ENCODE results near the gene NFILZ.
"Not testable (repeated sequence)": the region's sequence is repeated elsewhere in the genome, so short reads cannot be mapped to it uniquely, and the experiment has no call there.

NFILZ gene

GRCh38 chr19:8611391-8611876 lies 19.0 kb upstream of the NFILZ start:
- no peak for DNase-seq

- peak in 6 of 51 donors; percentile 7 to 25 (median 13) for DNase-seq
Observed at GRCh38 chr19:8611877-8612806, 18.3 kb upstream of the NFILZ start.

- no peak for DNase-seq
Observed at GRCh38 chr19:8612807-8613171, 17.6 kb upstream of the NFILZ start.

GRCh38 chr19:8614455-8614854 lies 16.0 kb upstream of the NFILZ start:
- DNase-seq, result no peak

GRCh38 chr19:8615024-8615423 lies 15.4 kb upstream of the NFILZ start:
- DNase-seq, result no peak

GRCh38 chr19:8615813-8616596 lies 14.4 kb upstream of the NFILZ start:
- DNase-seq, result peak in 23 of 51 donors; percentile 1 to 44 (median 13)

- DNase-seq, result no peak
Observed at GRCh38 chr19:8616861-8617260, 13.6 kb upstream of the NFILZ start.

- not testable (repeated sequence) for DNase-seq
Observed at GRCh38 chr19:8617325-8617724, 13.1 kb upstream of the NFILZ start.

GRCh38 chr19:8617984-8618383 lies 12.4 kb upstream of the NFILZ start:
- DNase-seq, result no peak

GRCh38 chr19:8618751-8619150 lies 11.7 kb upstream of the NFILZ start:
- DNase-seq, result no peak

GRCh38 chr19:8622886-8623285 lies 7.5 kb upstream of the NFILZ start:
- not testable (repeated sequence) for DNase-seq

GRCh38 chr19:8626842-8627241 lies 3.6 kb upstream of the NFILZ start:
- DNase-seq, result no peak

- DNase-seq, result no peak
Observed at GRCh38 chr19:8629184-8629583, 1.2 kb upstream of the NFILZ start.

GRCh38 chr19:8630796-8631424 lies 477 bp downstream of the NFILZ start:
- DNase-seq, result no peak

GRCh38 chr19:8631425-8631819 lies 989 bp downstream of the NFILZ start:
- peak in 9 of 51 donors; percentile 1 to 55 (median 21) for DNase-seq

- DNase-seq, result no peak
Observed at GRCh38 chr19:8635422-8635821, 5.0 kb downstream of the NFILZ start.

GRCh38 chr19:8637070-8637469 lies 6.6 kb downstream of the NFILZ start:
- not testable (repeated sequence) for DNase-seq

GRCh38 chr19:8638078-8638619 lies 7.7 kb downstream of the NFILZ start:
- peak in 7 of 51 donors; percentile 1 to 11 (median 5) for DNase-seq

GRCh38 chr19:8639821-8640401 lies 9.5 kb downstream of the NFILZ start:
- no peak for DNase-seq

- DNase-seq, result peak in 10 of 51 donors; percentile 2 to 32 (median 8)
Observed at GRCh38 chr19:8640402-8641004, 10.1 kb downstream of the NFILZ start.

All from hypothalamus (tissue), 51 donors.